ENCODE measurements around the gene GPR108. TPM values are rescaled to one million over a fixed set of nuclear protein-coding genes. Genes with fewer than 3 reads are reported as not detected.
"Not testable (repeated sequence)": the region's sequence is repeated elsewhere in the genome, so short reads cannot be mapped to it uniquely, and the experiment has no call there.

GPR108 gene
- total RNA-seq, 4 donors from 2014 or later: 44.0 to 68.8 (median 60.1) TPM

- H3K27me3 ChIP-seq: peaks cover 86% of the 10 kb centered on the region
- H3K4me3 ChIP-seq: no peak overlapping the region
- no peak overlapping the region for H3K27ac ChIP-seq
- no peaks in the 10 kb centered on the region for H3K36me3 ChIP-seq
- H3K9me3 ChIP-seq: peaks cover 0 to 4% (median 0%) of the 10 kb centered on the region in 3 donors
- 0 to 58% methylated on average over 1 to 4 of the region's 8 CpGs for WGBS, 2 donors (ENCODE audit: low coverage in 1 of 2)
- H3K4me1 ChIP-seq: peaks cover 0 to 14% (median 8%) of the 10 kb centered on the region in 3 donors
- TF ChIP-seq POLR2A (IDR thresholded peaks at IDR 0.05): no peak
- no peak for TF ChIP-seq CTCF (IDR thresholded peaks at IDR 0.05)
- TF ChIP-seq EP300 (IDR thresholded peaks at IDR 0.05): no peak
- TF ChIP-seq POLR2AphosphoS5 (IDR thresholded peaks at IDR 0.05): no peak
- ATAC-seq: no peak
These were observed 28.5 kb upstream of the GPR108 start for GRCh38 chr19:6765738-6766356.

GRCh38 chr19:6762253-6762797 is 24.9 kb upstream of the GPR108 start:
- ATAC-seq, H3K36me3 ChIP-seq, H3K9me3 ChIP-seq, H3K4me1 ChIP-seq, H3K4me3 ChIP-seq, H3K27ac ChIP-seq: not testable (repeated sequence)
- H3K27me3 ChIP-seq: peaks cover 52% of the 10 kb centered on the region
- WGBS, 2 donors (ENCODE audit: low coverage in 1 of 2): 77 to 88% methylated on average over 5 to 8 of the region's 8 CpGs

GRCh38 chr19:6761053-6761676 is 23.8 kb upstream of the GPR108 start:
- WGBS, 2 donors (ENCODE audit: low coverage in 1 of 2): 20 to 100% methylated on average over 1 to 2 of the region's 4 CpGs
- no peak for ATAC-seq
- H3K4me1 ChIP-seq: no peaks in the 10 kb centered on the region

GRCh38 chr19:6760606-6761005 is 23.2 kb upstream of the GPR108 start:
- Histone ChIP-seq H3K36me3 (no peaks in the 10 kb centered on the region), H3K27ac (no peak overlapping the region), H3K27me3 (peaks cover 35% of the 10 kb centered on the region), H3K4me1 (no peaks in the 10 kb centered on the region), H3K4me3 (no peak overlapping the region), H3K9me3 (peaks cover 0 to 5% (median 0%) of the 10 kb centered on the region in 3 donors)
- no peak for ATAC-seq
- TF ChIP-seq POLR2A (IDR thresholded peaks at IDR 0.05) (no peak), EP300 (IDR thresholded peaks at IDR 0.05) (no peak), POLR2AphosphoS5 (IDR thresholded peaks at IDR 0.05) (no peak), CTCF (IDR thresholded peaks at IDR 0.05) (no peak)
- WGBS, 2 donors (ENCODE audit: low coverage in 1 of 2): no CpG with 5 or more reads among the region's 17 CpGs

More at GRCh38 chr19:6761053-6761676, 23.8 kb upstream of the GPR108 start:
- H3K27me3 ChIP-seq: peaks cover 41% of the 10 kb centered on the region
- H3K36me3 ChIP-seq: no peaks in the 10 kb centered on the region
- no peak for TF ChIP-seq EP300 (IDR thresholded peaks at IDR 0.05)
- no peak for TF ChIP-seq CTCF (IDR thresholded peaks at IDR 0.05)
- TF ChIP-seq POLR2A (IDR thresholded peaks at IDR 0.05): no peak
- no peak for TF ChIP-seq POLR2AphosphoS5 (IDR thresholded peaks at IDR 0.05)
- no peak overlapping the region for H3K4me3 ChIP-seq
- no peak overlapping the region for H3K27ac ChIP-seq
- H3K9me3 ChIP-seq: peaks cover 0 to 5% (median 0%) of the 10 kb centered on the region in 3 donors

GRCh38 chr19:6754653-6755463 is 17.5 kb upstream of the GPR108 start:
- Histone ChIP-seq H3K4me1 (peaks cover 0 to 17% (median 9%) of the 10 kb centered on the region in 3 donors), H3K36me3 (peaks cover 0 to 29% of the 10 kb centered on the region in 2 donors), H3K27ac (no peak overlapping the region), H3K4me3 (no peak overlapping the region), H3K27me3 (no peaks in the 10 kb centered on the region), H3K9me3 (no peaks in the 10 kb centered on the region)
- TF ChIP-seq CTCF (IDR thresholded peaks at IDR 0.05): no peak
- TF ChIP-seq POLR2AphosphoS5 (IDR thresholded peaks at IDR 0.05): no peak
- no peak for TF ChIP-seq POLR2A (IDR thresholded peaks at IDR 0.05)
- no peak for TF ChIP-seq EP300 (IDR thresholded peaks at IDR 0.05)
- ATAC-seq: no peak
- 82 to 89% methylated on average over 3 to 5 of the region's 23 CpGs for WGBS, 2 donors (ENCODE audit: low coverage in 1 of 2)
